Measurements from ENCODE around the gene COMMD10. TPM values are rescaled to one million over a fixed set of nuclear protein-coding genes. Genes with fewer than 3 reads are reported as not detected.

COMMD10 gene
- total and polyA plus RNA-seq, 12 donors, result 20.0 to 69.4 (median 35.0) TPM

DNA sequence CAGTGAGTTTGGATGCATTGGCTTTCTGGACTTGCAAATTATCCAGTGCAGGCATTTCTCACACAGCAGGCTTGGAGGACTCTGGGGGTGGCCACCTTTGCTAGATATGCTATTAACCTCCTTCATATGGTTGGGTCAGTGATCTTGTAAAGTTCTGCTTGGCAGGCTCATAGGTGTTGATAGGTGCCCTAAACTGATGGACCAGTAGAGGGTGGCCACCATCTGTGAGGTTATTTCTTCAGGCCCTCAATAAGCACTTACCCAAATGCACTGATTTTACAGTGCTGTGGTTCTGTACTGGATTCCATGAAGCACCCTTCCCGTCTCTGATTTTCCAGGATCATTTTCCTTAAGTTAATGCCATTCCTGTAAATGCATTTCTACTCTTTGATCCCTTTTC is 216.3 kb downstream of the COMMD10 start:
- peaks cover 0 to 14% of the 10 kb centered on the region in 2 donors for H3K4me1 ChIP-seq (replicated peaks in 1 of 2)
- intact Hi-C loops (cut with DNase I), result no loop called here
- H3K9me3 ChIP-seq (replicated peaks in 1 of 3), result no peaks in the 10 kb centered on the region
- 87 to 100% (median 96%) methylated on average over 1 of the region's 1 CpG for WGBS, 4 donors
- no peak overlapping the region for H3K4me3 ChIP-seq
- TF ChIP-seq POLR2A (IDR thresholded peaks at IDR 0.05), result no peak
- no peak for TF ChIP-seq CTCF (IDR thresholded peaks at IDR 0.05)
- no peaks in the 10 kb centered on the region for H3K36me3 ChIP-seq (replicated peaks in 1 of 2)
- no peaks in the 10 kb centered on the region for H3K27me3 ChIP-seq
- peak overlapping the region in 1 of 5 donors; percentile 17 for H3K27ac ChIP-seq
- no peak for DNase-seq

- peak in 2 of 7 donors; percentile 22 for DNase-seq
- H3K4me3 ChIP-seq, result no peak overlapping the region
- no peak overlapping the region for H3K27ac ChIP-seq
- TF ChIP-seq CTCF (IDR thresholded peaks at IDR 0.05) (no peak), POLR2A (IDR thresholded peaks at IDR 0.05) (no peak)
- intact Hi-C loops (cut with DNase I), result no loop called here
- H3K27me3 ChIP-seq, result no peaks in the 10 kb centered on the region
- peaks cover 0 to 14% of the 10 kb centered on the region in 2 donors for H3K4me1 ChIP-seq (replicated peaks in 1 of 2)
- H3K36me3 ChIP-seq (replicated peaks in 1 of 2), result no peaks in the 10 kb centered on the region
- peaks cover 0 to 10% (median 6%) of the 10 kb centered on the region in 3 donors for H3K9me3 ChIP-seq (replicated peaks in 1 of 3)
- WGBS, 4 donors, result 75 to 80% (median 77%) methylated on average over 1 of the region's 1 CpG
These were observed 218.5 kb downstream of the COMMD10 start for GRCh38 chr5:116303340-116303739.

GRCh38 chr5:116303810-116304209 is 219.0 kb downstream of the COMMD10 start:
- no peak for DNase-seq
- Histone ChIP-seq H3K9me3 (replicated peaks in 1 of 3) (peaks cover 0 to 15% (median 6%) of the 10 kb centered on the region in 3 donors), H3K36me3 (replicated peaks in 1 of 2) (no peaks in the 10 kb centered on the region), H3K4me1 (replicated peaks in 1 of 2) (peaks cover 0 to 14% of the 10 kb centered on the region in 2 donors), H3K27ac (no peak overlapping the region), H3K27me3 (no peaks in the 10 kb centered on the region), H3K4me3 (no peak overlapping the region)
- WGBS, 4 donors, result 77 to 93% (median 92%) methylated on average over 4 of the region's 4 CpGs
- intact Hi-C loops (cut with DNase I), result no loop called here
- TF ChIP-seq CTCF (IDR thresholded peaks at IDR 0.05) (no peak), POLR2A (IDR thresholded peaks at IDR 0.05) (no peak)

DNA sequence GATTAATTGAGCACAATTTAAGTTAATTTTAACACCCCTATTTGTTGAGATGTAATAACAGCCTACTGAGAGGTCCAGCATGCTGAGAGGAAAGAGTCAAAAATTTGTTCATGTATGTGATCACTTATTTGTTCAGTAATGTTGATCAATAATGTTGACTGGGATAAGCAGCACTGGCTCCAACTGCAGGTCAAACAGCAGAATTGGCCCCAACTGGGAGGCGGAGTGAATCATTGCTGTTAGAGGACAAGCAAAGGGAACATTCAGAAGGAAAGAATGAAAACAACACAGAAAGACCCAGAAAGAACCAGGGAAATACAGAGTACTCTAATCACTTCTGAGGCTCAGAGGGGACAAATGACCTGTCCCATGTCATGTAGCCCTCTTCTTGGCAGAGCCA is 221.1 kb downstream of the COMMD10 start:
- TF ChIP-seq CTCF (IDR thresholded peaks at IDR 0.05) (no peak), POLR2A (IDR thresholded peaks at IDR 0.05) (no peak)
- Histone ChIP-seq H3K36me3 (replicated peaks in 1 of 2) (no peaks in the 10 kb centered on the region), H3K4me1 (replicated peaks in 1 of 2) (peaks cover 0 to 5% of the 10 kb centered on the region in 2 donors), H3K4me3 (no peak overlapping the region), H3K9me3 (replicated peaks in 1 of 3) (peaks cover 0 to 20% (median 6%) of the 10 kb centered on the region in 3 donors), H3K27me3 (no peaks in the 10 kb centered on the region), H3K27ac (no peak overlapping the region)
- DNase-seq, result no peak
- WGBS, 4 donors, result 96 to 100% (median 97%) methylated on average over 1 of the region's 1 CpG
- intact Hi-C loops (cut with DNase I), result no loop called here

Measured in adrenal gland (tissue), 12 donors.